A172 (cell line): ENCODE results near the gene TAGLN. TPM values are rescaled to one million over a fixed set of nuclear protein-coding genes. Genes with fewer than 3 reads are reported as not detected.

Source experiments
- DNase-seq: peaks from one replicate; pipeline ENCODE4 v3.0.0-alpha.2; 2015; ENCODE audit warnings: low spot score
- total RNA-seq: library from RNA; depleted of rRNA; stranded (reverse); fragments of >200 nt; shearing (Covaris generic); gene quantifications from 2 replicates; pipeline ENCODE4 v1.2.3, GENCODE V29; 2014; rRNA removed

The TAGLN gene
- total RNA-seq, 1 experiment from 2014 or later = 48.3 TPM

DNA sequence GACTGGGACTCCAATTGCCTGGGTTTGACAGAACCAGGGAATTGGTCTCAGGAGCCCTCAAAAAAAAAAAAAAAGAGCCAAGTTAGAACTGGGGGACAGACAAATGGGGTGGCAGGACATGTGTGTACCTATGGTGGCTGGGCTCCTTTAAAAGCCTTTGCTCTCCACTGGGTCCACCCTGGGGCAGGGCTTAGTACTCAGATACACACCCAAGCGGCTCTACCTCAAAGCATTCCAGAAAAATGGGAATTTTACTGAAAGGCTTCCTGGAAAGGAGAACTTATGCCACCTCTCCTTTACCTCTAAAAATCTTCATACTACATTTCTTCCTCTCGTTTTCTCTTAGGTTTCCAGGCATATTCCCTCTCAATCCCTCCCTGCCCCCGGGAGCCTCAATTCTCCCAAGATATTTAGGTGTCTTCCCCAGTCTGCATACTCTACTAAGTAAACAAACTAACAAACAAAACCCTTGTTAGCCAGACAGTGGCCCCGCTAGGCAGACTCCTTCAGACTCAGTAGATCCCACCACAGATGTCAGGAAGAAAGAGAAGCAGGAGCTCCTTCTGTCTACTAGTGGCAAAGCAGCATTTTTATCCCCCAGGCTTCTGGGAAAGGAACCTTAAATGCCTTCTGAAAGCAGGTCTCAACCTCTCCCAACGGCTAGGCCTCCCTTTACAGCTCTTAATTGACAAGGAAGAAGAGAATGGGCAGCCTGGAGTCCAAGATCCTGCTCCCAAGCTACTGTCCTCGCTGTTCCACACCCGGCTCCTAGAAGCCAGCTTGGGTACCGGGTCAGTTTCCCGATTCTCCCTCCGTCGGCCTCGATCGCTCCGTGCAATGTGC is 32.0 kb downstream of the TAGLN start:
- no peak for DNase-seq

DNA sequence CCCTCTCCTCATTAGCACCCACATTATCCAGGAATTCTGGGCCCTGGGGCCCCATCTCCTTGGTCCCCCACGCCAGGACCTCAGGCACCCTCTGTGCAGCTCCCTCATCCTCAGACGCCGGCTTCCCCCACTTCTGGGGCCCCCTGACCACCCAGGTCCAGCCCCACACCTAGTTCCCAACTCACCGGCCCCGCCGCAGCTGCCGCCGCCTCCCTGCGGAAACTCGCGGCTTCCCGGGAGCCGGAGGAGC is 32.6 kb downstream of the TAGLN start, which contains the start of gene PCSK7:
Gene PCSK7 (minus strand): TSS at position 232 of the 250 bp plus-strand sequence. CDS start 2,229 bp downstream, outside the sequence.
- DNase-seq = no peak

DNA sequence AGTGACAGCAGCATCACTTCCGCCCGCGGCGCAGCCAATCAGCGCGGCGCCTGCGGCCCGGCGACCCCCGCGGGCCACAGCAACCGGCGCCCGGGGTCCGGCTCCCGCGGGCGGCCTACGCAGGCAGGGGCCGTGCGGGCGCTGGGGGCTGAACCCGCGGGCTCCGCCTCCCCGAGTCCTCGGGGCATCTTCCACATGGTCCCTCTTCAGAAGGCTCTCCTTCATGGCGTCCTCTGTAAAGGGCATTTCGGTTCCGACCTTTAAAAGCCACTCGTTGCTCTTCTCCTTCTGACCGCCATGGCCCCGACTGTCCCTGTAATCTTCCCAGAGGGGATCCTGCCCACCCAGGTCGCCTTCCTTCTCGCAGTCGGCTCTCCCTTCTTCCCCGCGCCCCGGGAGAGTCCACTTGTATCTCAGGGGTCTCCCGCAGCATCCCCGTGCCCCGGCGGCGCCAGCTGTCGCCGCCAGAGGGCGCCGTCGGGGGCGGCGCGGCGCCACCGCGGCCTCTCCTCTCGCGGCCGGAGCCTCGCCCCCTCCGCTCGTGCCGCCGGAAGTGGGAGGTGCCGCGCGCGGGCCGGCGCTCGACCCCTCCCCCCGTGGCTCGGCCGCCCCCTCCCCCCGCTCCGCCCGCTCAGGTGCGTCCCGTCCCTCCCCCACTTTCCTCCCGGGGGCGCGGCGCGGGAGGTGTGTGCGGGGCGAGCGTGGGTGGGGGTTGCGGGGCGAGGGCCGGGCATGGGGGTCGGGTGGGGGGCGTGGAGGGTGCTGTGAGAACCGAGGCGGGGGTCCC is 33.1 kb downstream of the TAGLN start, which contains the start of gene RNF214:
Gene RNF214 (plus strand): TSS at position 580 of the 787 bp plus-strand sequence. CDS start 1,602 bp downstream, outside the sequence.
- peak; percentile 32 for DNase-seq

DNA sequence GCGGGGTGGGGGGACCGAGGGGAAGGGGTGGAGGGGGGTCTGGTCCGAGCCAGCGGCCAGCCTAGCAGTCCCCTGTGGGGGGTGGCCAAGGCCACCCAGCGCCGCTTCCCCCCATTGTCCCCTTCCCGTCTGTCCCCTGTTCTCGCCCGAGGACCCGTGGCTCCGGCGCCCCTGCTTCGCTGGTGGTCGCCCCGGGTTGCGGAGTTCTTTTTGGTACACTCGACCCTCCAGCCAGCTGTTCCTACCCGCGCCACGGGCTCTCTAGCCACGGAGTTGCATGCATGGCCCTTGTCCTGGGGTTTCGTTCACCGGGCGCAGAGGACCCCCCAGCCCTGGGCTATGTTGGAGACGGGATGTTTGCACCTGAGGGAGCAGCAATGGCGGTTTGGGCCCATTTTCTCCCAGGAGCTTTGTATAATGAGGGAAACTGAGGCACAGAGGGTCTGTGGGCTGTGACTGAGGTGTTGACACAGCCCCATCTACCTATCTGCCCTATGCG is 33.8 kb downstream of the TAGLN start:
- DNase-seq = no peak

DNA sequence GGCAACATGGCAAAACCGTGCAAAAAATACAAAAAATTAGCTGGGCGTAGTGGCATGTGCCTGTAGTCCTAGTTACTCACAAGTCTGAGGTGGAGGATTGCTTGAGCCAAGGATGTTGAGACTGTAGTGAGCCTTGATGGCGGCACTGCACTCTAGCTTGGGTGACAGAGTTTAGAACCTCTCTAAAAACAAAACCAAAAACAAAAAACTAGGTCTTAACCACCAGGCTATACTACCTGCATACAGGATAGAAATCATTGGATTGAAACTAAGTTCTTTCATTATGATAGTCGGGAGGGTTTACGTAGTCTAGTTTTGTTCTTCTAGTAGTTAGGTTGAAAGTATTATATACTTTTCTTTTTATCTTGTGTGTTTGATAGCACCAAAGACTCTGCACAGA is 39.1 kb downstream of the TAGLN start:
- no peak for DNase-seq

DNA sequence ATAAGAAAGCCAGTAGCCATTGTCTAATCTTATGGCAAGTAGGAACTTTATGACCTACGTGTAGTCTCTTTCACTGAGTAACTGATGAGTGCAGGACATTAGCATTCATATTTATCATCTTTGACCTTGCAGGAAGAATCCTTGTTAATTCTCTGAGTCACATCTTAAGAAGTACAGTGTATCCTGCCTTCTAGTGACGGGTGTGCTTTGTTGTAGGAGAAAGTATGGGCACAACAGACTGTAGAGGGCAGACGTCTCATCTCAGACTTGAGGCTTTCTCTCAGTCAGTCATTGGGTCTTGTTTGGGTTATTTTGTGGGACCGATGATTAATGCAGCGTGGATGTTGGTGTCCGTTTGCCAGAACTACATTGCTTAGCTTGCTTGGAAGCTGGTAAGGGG is 40.1 kb downstream of the TAGLN start:
- DNase-seq = peak; percentile 89

DNA sequence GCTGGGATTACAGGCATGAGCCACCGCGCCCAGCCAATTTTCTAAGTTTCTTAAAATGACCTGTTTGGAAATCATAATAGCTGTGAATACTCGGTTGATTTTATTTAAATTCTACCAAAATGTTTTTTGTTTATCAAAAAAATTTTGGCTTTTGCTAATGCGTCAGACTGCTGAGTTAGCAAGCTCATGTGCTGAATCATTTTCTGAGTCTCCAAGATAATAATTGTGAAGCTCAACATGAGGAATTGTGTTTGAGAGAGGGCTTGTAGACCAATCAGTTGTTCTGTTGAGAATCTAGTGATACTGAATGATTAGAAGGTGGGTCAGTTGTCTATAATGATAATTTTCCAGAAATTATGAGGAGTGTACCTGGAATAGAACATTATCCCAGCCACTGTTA is 49.2 kb downstream of the TAGLN start:
- DNase-seq = no peak

DNA sequence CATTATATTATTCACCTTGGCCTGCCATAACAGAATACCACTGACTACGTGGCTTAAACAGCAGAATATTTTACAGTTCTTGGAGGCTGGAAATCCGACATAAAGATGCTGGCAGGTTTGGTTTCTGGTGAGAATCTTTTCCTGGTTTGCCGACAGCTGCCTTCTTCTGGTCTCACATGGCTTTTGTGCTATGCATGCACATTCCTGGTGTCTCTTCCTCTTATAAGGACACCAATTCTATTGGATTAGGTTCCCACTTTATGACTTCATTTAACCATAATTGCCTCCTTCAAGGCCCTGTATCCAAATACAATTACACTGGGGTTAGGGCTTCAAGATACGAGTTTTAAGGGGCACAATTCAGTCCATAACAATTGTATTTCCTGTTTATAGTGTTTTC is 50.4 kb downstream of the TAGLN start:
- no peak for DNase-seq

DNA sequence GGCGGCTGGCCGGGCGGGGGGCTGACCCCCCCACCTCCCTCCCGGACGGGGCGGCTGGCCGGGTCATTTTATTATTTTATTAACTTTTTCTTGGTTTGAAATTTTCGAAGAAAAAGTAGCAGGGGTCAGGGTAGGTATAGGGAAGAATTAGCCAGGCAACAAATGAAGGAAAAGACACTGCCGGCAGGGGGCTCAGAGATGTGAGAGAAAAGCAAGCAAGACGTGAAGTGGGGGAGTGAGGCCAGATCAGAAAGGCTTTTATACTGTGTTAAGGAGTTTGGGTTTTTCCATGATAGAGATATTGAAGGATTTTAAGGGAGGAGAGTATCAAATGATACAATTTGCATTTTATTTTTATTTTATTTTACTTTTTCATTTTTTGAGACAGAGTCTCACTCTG is 52.3 kb downstream of the TAGLN start:
- DNase-seq = no peak

DNA sequence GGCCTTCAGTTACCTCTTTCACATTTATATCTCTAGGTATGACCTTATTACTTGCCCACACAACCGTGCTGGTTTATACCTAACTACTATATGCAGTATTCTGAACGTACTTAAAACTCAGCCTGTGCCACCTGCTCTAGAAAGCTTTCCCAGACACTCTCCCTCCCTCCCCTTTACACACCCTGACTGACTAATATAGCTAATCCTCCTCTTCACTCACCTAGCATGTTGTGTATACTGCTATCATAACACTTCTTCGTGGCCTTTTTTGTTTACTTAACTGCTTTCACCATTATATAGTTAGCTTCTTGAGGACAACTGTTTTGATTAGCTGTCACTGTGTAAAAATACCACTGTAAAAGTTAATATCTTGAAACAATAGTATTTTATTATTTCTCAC is 56.8 kb downstream of the TAGLN start:
- no peak for DNase-seq

DNA sequence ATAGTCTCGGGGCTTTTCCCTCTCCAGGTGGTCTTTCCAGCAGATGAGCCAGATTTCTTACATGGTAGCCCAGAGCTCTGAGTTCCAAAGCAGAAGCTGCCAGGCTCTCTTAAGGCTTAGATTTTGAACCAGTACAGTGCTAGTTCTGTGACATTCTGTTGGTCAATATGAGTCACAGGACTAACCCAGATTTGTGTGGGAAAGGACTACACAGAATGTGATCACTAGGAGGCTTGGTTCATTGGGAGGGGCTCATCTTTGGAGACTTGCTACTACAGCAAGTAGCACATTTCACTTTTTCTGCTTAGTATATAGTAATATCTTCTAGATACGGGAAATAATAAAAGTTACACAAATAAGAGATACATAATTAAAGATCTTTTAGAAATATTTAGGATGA is 57.4 kb downstream of the TAGLN start:
- DNase-seq = no peak

Other genes starting within 250 kb of the TAGLN start
- 4.1 and 6.9 TPM in 2 replicates for gene SIK3, start 100.9 kb upstream of the TAGLN start, total RNA-seq
- 84.3 and 91.6 TPM in 2 replicates for gene PAFAH1B2, start 55.1 kb upstream of the TAGLN start, total RNA-seq
- 3.1 and 3.6 TPM in 2 replicates for gene SIDT2, start 20.6 kb upstream of the TAGLN start, total RNA-seq
- 21.3 and 24.1 TPM in 2 replicates for gene PCSK7, start 32.7 kb downstream of the TAGLN start, total RNA-seq
- 5.1 and 10.4 TPM in 2 replicates for gene RNF214, start 33.3 kb downstream of the TAGLN start, total RNA-seq
- gene BACE1-AS, start 92.0 kb downstream of the TAGLN start, total RNA-seq = 1.2 and 3.2 TPM in 2 replicates
- gene BACE1, start 116.9 kb downstream of the TAGLN start, total RNA-seq = 12.3 and 13.2 TPM in 2 replicates
- gene CEP164, start 128.5 kb downstream of the TAGLN start, total RNA-seq = 12.6 and 16.6 TPM in 2 replicates